Measurements from ENCODE around the gene SMCR8. TPM values are rescaled to one million over a fixed set of nuclear protein-coding genes. Genes with fewer than 3 reads are reported as not detected.
"Not testable (repeated sequence)": the region's sequence is repeated elsewhere in the genome, so short reads cannot be mapped to it uniquely, and the experiment has no call there.

SMCR8 gene
- total RNA-seq, 1 donor from 2014 or later = 20.3 TPM

GRCh38 chr17:18285296-18285695 lies 29.8 kb upstream of the SMCR8 start:
- no peaks in the 10 kb centered on the region for H3K9me3 ChIP-seq (ENCODE audit: insufficient read depth, low read depth, low read length)
- no peaks in the 10 kb centered on the region for H3K27me3 Mint-ChIP-seq (ENCODE audit: low read depth, unreplicated experiment)
- H3K4me2 ChIP-seq (ENCODE audit: low read length) = no peak overlapping the region
- FAIRE-seq (no peak), DNase-seq (ENCODE audit: low read depth) (no peak)
- H3K79me2 ChIP-seq (ENCODE audit: insufficient read depth, low read length) = peaks cover 2% of the 10 kb centered on the region
- H3K36me3 Mint-ChIP-seq (ENCODE audit: low read depth, unreplicated experiment) = peaks cover 37% of the 10 kb centered on the region
- no peak overlapping the region for H3K9ac ChIP-seq (ENCODE audit: low read length)
- no peak overlapping the region for H3K27ac ChIP-seq (ENCODE audit: low read depth, low read length)
- H3K9me3 Mint-ChIP-seq (ENCODE audit: unreplicated experiment) = no peaks in the 10 kb centered on the region
- peaks cover 38% of the 10 kb centered on the region for H3K36me3 ChIP-seq (ENCODE audit: insufficient read depth, low read length)
- no peak overlapping the region for H3K4me3 Mint-ChIP-seq (ENCODE audit: unreplicated experiment)
- H3K4me1 ChIP-seq (ENCODE audit: insufficient read depth, low read length) = no peaks in the 10 kb centered on the region
- no peak overlapping the region for H3K27ac Mint-ChIP-seq (ENCODE audit: unreplicated experiment)
- H2AFZ ChIP-seq (ENCODE audit: low read depth, low read length) = no peak overlapping the region
- TF ChIP-seq CTCF (IDR thresholded peaks at IDR 0.05; ENCODE audit: insufficient read depth, low read depth, low read length) (no peak), EZH2 (IDR thresholded peaks at IDR 0.05; ENCODE audit: insufficient read depth, low read length) (no peak)
- no peaks in the 10 kb centered on the region for H3K4me1 Mint-ChIP-seq (ENCODE audit: low read depth, unreplicated experiment)
- no peak overlapping the region for H3K4me3 ChIP-seq (ENCODE audit: insufficient read depth, low read depth, low read length)
- no peaks in the 10 kb centered on the region for H3K27me3 ChIP-seq (ENCODE audit: insufficient read depth, low read length)
- peaks cover 18% of the 10 kb centered on the region for H4K20me1 ChIP-seq (ENCODE audit: insufficient read depth, low read length)

- Histone ChIP-seq H3K4me3 (ENCODE audit: insufficient read depth, low read depth, low read length) (no peak overlapping the region), H3K79me2 (ENCODE audit: insufficient read depth, low read length) (no peaks in the 10 kb centered on the region), H3K27ac (ENCODE audit: low read depth, low read length) (no peak overlapping the region), H2AFZ (ENCODE audit: low read depth, low read length) (no peak overlapping the region), H3K4me1 (ENCODE audit: insufficient read depth, low read length) (no peaks in the 10 kb centered on the region), H3K9ac (ENCODE audit: low read length) (no peak overlapping the region), H3K27me3 (ENCODE audit: insufficient read depth, low read length) (no peaks in the 10 kb centered on the region), H4K20me1 (ENCODE audit: insufficient read depth, low read length) (peaks cover 4% of the 10 kb centered on the region), H3K4me2 (ENCODE audit: low read length) (no peak overlapping the region), H3K36me3 (ENCODE audit: insufficient read depth, low read length) (peaks cover 32% of the 10 kb centered on the region), H3K9me3 (ENCODE audit: insufficient read depth, low read depth, low read length) (no peaks in the 10 kb centered on the region)
- Mint-ChIP-seq H3K36me3 (ENCODE audit: low read depth, unreplicated experiment) (peaks cover 28% of the 10 kb centered on the region), H3K4me1 (ENCODE audit: low read depth, unreplicated experiment) (no peaks in the 10 kb centered on the region), H3K9me3 (ENCODE audit: unreplicated experiment) (no peaks in the 10 kb centered on the region), H3K4me3 (ENCODE audit: unreplicated experiment) (no peak overlapping the region), H3K27ac (ENCODE audit: unreplicated experiment) (no peak overlapping the region), H3K27me3 (ENCODE audit: low read depth, unreplicated experiment) (no peaks in the 10 kb centered on the region)
- FAIRE-seq (no peak), DNase-seq (ENCODE audit: low read depth) (no peak)
- TF ChIP-seq CTCF (IDR thresholded peaks at IDR 0.05; ENCODE audit: insufficient read depth, low read depth, low read length) (no peak), EZH2 (IDR thresholded peaks at IDR 0.05; ENCODE audit: insufficient read depth, low read length) (no peak)
Observed at GRCh38 chr17:18291718-18292540, 23.2 kb upstream of the SMCR8 start.

- H3K27me3 Mint-ChIP-seq (ENCODE audit: low read depth, unreplicated experiment); H2AFZ ChIP-seq (ENCODE audit: low read depth, low read length); H3K4me1 Mint-ChIP-seq (ENCODE audit: low read depth, unreplicated experiment); H4K20me1 ChIP-seq (ENCODE audit: insufficient read depth, low read length); H3K9ac ChIP-seq (ENCODE audit: low read length); H3K27ac Mint-ChIP-seq (ENCODE audit: unreplicated experiment); H3K4me3 Mint-ChIP-seq (ENCODE audit: unreplicated experiment); H3K4me2 ChIP-seq (ENCODE audit: low read length); H3K9me3 Mint-ChIP-seq (ENCODE audit: unreplicated experiment); H3K27ac ChIP-seq (ENCODE audit: low read depth, low read length); H3K27me3 ChIP-seq (ENCODE audit: insufficient read depth, low read length); DNase-seq (ENCODE audit: low read depth); H3K9me3 ChIP-seq (ENCODE audit: insufficient read depth, low read depth, low read length); H3K4me1 ChIP-seq (ENCODE audit: insufficient read depth, low read length); FAIRE-seq; H3K4me3 ChIP-seq (ENCODE audit: insufficient read depth, low read depth, low read length); H3K79me2 ChIP-seq (ENCODE audit: insufficient read depth, low read length): not testable (repeated sequence)
- H3K36me3 ChIP-seq (ENCODE audit: insufficient read depth, low read length) = peaks cover 38% of the 10 kb centered on the region
- peaks cover 23% of the 10 kb centered on the region for H3K36me3 Mint-ChIP-seq (ENCODE audit: low read depth, unreplicated experiment)
Observed at GRCh38 chr17:18298061-18298460, 17.0 kb upstream of the SMCR8 start.
